Stimulated activated CD8-positive, alpha-beta memory T cell treated with anti-CD3 and anti-CD28 coated beads, Interleukin-15, amount 100 ng/mL, for 24 hours (primary cell): ENCODE data around the gene DPF3.

Experiments
- DNase-seq: peaks from one replicate; pipeline ENCODE4 v3.0.0-alpha.2; 2020; ENCODE audit warnings: low read depth

The DPF3 gene

DNA sequence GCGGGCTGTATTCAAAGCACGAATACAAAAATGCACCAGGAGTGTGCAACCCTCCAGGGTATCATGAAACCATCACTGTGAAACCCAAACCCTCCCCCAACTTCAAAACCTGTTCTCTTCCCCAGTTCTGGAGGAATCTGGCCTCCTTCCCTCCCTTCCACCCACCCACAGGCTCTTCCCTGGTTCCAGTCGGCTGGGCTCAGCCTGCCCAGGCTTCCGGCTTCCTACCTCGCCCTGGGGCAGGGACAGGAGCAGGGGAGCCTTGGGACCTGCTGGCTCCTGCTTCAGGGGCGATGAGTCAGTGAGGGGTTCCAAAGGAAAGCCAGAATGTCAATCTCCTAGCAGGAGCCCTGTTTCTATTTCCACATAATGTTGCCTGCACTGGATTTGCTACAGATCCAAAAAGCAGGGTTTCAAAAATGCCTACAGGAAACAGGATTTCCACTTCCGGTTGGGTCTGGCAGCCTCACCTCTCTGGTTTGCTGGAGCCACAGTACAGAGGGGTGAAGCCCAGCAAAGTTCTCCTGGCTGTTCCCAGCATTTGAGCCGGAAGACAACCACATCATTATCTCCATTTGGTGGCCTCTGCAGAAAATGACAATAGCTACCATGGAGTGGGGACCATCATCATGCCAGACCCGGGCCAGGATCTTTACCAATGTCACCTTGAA lies 278.3 kb downstream of the DPF3 start:
- no peak for DNase-seq

- no peak for DNase-seq
Observed at GRCh38 chr14:72614891-72615415, 278.9 kb downstream of the DPF3 start.

DNA sequence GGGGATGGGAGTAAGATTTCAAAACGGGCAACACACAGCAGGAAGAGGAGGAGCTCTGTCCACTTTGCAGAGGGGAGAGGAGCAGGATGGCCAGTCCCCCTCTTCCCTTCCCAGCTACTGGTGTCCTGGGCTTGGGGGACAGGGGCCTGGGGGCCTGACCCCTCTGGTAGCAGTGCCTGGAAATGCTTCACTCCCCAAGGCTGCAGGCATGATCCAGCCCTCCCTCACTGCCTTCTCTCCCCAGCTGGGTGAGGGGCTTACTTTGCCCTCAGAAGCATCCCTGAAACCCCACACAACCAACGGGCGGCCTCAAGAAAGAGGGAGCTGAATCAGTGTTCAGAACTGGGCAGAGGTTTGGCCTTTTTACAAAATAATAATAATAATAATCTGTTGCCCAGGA lies 279.5 kb downstream of the DPF3 start:
- no peak for DNase-seq

DNA sequence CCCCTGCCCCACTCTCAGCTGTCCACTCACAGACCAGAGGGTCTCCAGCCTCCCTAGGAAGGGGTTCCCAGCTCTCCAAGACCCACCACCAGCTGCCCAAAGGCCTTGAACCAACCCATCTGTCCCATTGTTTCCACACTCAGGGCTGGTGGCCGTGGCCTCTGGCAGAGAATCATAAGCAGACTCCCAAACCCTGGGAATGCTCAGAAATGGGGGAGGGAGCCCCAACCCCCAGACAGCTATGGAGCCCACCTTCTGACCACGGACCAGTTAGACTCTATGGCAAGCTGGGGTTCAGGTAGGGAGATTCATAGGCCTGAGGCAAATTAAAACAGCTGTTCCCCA lies 280.0 kb downstream of the DPF3 start:
- DNase-seq = no peak

DNA sequence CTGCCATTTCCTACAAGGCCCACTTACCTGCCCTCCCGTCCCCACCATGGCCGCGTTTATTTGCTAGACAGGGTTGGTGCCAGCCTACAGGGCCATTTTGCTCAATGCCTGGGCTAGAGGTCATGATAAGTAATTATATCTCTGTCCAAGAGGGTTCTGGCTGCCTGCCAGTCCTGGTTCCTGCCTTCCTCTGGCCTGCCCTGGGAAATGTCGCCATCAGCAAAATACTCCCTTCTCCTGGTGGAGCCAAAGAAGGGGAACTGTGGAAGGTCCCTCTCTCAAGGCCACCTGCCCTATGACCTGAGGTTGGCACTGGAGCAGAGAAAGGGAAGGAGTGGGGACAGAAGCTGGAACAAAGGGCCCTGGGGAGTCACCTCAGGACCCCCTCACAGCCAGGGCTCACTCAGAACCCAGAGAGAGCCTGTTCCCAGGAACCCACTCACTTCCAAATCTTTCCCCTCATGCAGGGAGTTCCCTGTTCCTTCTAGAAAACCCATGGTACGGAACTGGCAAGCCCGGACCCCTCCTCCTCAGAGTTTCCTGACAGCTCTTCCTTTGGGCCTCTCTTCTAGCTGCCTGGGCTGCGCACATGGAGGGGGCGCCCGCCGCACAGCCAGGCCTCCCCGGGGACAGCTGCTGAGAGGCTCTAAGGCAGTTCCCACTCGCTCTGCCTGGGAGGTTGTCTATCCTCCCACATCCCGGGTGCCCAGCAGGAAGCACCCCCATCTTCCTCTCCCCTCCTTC lies 280.5 kb downstream of the DPF3 start:
- DNase-seq = no peak

- no peak for DNase-seq
Observed at GRCh38 chr14:72612041-72612440, 281.9 kb downstream of the DPF3 start.

DNA sequence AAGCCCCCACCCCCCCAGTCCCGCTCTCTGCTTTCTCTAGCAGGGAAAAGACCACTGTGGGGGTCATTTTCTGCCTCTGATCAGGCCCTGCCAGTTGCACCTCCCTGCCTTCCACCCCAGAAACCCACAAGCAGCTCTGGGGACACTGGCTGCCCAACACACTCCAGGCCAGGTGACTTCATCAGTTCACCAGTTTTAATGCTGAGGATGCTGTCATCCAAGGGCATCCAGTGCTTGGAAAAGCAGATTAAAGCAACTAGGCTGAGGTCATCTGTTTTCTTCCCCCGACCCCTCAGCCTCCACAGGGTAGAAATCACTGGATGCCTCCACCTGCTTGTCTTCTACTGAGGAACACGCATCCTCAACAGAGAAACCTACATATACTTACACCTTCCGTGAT lies 282.4 kb downstream of the DPF3 start:
- no peak for DNase-seq

DNA sequence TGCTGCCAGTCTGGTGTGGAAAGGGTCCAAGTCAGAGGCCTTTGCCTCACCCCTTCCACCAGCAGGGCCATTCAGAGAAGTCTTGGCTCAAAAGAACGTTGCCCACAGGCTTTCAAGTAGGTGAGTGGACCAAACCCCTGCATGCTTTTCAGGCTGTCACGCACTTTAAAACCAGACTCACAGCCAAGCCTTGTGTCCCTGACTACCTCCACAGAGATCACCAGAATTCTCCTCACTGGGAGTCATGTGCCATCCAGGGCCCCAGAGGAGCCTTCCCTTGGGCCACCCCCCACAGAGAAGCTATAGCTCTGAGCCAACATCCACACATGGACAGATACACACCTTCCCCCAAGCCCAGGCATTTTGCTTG lies 283.1 kb downstream of the DPF3 start:
- no peak for DNase-seq

DNA sequence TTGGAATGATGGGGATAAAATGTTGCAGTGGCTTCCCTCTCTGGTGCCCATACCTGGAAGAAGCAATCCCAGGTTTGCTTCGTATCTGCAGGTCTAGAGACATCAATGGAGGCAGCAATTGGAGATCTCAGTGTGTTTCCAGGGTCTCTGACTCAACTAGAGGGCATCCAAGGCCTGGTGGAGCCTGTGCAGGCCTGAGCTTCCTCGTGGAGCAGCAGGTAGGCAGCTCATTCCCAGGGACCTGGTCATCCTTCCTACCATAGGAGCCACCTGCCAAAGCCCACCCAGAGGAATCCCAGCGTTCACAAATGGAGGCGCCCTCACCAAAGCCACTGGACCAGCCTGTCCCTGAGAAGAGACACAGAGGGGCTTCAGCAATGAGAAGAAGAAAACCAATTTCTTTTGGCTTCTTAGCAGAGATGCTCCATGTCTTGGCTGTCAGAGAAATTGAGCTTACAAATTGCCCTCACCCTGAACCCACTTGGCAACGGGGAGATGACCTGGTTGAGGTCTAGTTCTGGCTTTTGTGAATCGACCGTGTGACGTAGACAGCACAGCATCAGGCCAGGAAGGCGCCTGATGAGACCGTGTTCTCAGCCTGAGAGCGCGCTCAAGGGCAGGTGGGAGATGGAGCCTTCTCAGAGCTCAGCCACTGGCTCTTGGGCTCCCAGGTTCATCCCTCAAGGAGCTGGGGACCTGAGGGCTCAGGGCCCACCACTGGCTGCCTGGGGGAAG lies 283.6 kb downstream of the DPF3 start:
- DNase-seq = no peak

DNA sequence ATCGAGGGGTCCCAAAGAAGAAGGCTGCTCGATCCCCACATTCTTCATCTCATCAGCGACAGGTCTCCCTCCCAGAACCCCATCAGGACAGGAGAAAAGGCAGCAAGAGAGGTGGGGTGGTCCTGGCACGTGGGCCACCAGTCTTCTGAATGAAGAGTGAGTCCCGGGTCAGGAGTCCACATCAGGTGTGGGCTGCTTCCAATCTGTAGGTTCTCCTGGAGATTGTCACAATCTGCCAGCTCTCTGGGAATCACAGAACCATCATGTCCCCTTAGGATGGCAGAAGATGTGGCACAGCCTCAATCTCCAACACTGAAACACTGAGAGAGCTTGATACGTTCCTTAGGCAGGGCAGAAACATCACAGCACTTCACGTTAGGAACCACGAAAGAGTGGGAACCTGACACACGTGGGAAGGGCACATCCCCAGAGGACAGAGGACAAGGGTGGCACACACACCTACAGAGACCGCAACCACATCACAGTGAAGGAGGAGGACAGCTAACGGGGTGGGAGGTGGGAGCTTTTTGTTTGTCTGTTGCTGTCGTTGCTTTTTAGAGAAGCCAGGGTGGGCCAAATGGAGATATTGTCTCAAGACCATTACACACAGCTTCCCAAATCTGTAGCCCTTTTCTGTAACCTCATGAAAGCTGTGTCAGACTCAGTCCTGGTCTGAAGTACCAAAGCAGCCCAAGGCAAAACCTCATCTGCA lies 284.5 kb downstream of the DPF3 start:
- no peak for DNase-seq

DNA sequence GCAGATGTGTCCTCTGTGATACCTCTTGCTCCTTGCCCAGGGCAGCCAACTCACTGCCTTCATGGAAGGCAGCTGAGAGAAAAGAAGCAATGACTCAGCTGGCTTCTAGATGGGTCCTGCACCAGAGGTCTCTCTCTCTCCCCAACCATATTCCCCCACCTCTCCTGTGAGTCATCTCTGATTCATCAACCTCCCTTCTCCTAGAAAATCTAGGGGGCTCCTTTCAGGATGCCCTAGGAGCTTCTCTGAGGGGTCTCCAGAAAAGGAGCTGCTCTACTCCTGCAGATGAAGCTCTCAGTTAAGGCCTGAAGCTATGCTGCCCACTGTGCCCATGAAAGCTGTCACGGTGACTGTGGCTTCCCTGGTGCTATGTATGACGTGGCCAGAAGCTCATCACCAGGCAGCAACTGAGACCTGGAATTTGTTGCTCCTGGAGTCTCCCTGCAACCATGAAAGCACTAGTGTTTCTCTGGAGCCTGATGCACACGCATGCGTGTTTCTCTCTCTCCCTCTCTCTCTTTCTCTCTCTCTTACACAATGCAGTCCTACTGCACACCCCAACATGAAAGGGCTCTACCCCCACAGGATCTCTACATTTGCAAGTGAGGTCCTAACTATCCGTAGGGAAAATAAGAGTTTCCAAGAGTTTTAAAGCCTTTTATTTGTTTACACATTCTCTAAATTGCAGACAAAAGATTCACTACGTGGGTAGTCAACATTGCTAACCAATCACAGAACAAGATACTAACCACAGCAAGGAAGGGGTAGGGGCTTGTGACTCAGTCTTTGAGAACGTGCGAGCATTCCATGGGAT lies 285.3 kb downstream of the DPF3 start:
- no peak for DNase-seq

GRCh38 chr14:72607386-72608130 lies 286.3 kb downstream of the DPF3 start:
- DNase-seq = no peak

DNA sequence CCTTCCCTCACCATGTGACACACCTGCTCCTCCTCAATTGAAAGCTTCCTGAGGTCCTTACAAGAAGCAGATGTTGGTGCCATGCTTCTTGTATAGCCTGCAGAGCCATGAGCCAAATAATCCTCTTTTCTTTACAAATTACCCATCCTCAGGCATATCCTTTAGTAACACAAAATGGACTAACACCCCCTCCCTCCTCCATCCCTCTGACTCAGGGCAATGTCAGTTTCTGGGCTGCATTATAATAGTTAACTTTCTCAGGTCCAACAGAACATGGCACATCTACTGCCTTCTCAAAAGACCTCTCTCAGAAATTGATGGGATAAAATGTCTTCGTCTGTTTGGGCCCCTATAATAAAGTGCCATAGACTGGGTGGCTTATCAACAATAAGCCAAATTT lies 287.0 kb downstream of the DPF3 start:
- no peak for DNase-seq

GRCh38 chr14:72605921-72606220 lies 288.0 kb downstream of the DPF3 start:
- no peak for DNase-seq

GRCh38 chr14:72605096-72605920 lies 288.6 kb downstream of the DPF3 start:
- no peak for DNase-seq

- no peak for DNase-seq
Observed at GRCh38 chr14:72604133-72604532, 289.8 kb downstream of the DPF3 start.

GRCh38 chr14:72603639-72604038 lies 290.3 kb downstream of the DPF3 start:
- DNase-seq = no peak

GRCh38 chr14:72600551-72601330 lies 293.2 kb downstream of the DPF3 start:
- DNase-seq = no peak
